Retinal pigment epithelial cell (primary cell): ENCODE measurements around the gene HSPA12A.

Source experiments
- DNase-seq: peaks from one replicate; pipeline ENCODE4 v3.0.0-alpha.2; 2010; ENCODE audit warnings: low read depth
- H3K4me3 ChIP-seq: 2 replicates; pipeline ENCODE4 v1.5.1; 2011; ENCODE audit warnings: mild to moderate bottlenecking, low read length, control low read depth, moderate library complexity
- TF ChIP-seq, protein P1 (sequence below): conservative IDR thresholded peaks from 2 replicates; pipeline ENCODE4 v1.5.1; 2011; ENCODE audit warnings: low read depth, low read length, control low read depth, inconsistent platforms

HSPA12A gene

DNA sequence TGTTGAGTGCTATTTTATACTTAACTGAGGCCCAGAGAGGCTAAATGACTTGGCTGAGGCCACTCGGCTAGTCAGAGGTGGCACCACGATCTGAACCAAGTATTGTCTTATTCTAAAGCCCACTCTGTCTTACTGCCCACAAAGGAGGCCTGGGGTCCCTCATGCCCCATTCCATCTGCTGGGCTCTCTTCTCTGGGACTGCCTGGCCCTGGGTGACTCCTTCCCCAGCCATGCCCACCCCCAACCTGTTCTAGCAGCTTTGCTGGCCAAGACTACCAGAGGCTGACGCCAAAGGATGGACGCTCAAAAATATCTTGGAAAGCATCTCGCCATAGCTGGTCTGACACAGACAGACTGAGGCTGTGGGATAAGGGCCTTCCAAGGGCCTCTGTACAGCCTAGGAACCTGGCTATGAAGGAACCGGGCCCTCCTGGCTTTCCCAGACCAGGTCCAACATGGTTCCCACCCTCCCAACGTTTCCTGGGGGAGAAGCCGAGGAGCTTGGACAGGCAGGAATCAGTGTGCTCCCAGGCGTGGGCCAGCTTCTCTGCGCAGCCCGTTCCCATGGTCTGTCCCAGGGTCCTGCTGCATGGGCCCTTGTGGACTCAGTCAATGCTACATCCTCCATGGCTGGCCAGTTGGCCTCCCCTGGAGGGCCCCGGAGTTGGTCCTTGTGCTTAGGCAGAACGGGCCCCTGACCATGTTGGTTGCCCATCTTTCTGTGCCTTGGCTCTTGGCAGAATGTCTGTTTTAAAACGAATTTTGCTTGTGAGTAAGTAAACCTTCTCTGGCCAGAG lies 11.7 kb downstream of the HSPA12A start:
- no peak overlapping the region for H3K4me3 ChIP-seq
- no peak for DNase-seq
- TF ChIP-seq, protein P1, sequence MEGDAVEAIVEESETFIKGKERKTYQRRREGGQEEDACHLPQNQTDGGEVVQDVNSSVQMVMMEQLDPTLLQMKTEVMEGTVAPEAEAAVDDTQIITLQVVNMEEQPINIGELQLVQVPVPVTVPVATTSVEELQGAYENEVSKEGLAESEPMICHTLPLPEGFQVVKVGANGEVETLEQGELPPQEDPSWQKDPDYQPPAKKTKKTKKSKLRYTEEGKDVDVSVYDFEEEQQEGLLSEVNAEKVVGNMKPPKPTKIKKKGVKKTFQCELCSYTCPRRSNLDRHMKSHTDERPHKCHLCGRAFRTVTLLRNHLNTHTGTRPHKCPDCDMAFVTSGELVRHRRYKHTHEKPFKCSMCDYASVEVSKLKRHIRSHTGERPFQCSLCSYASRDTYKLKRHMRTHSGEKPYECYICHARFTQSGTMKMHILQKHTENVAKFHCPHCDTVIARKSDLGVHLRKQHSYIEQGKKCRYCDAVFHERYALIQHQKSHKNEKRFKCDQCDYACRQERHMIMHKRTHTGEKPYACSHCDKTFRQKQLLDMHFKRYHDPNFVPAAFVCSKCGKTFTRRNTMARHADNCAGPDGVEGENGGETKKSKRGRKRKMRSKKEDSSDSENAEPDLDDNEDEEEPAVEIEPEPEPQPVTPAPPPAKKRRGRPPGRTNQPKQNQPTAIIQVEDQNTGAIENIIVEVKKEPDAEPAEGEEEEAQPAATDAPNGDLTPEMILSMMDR, result no peak

DNA sequence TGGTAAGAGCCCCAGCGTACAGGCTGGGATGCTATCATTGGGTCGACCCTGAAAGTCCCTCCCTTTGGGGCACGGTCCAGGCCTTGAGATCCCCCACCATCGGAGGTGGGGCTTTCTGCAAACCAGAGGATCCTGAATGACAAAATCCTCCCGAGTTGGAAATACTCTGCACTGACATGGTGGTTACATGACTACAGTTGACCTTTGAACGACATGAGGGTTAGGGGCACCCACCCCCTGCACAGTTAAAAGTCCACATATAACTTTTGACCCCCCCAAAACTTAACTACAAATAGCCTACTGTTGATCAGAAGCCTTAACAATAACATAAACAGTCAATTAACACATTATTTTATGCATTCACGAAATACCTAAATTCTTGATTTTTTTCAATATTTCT lies 13.1 kb downstream of the HSPA12A start:
- no peak overlapping the region for H3K4me3 ChIP-seq
- TF ChIP-seq, protein P1, result no peak
- no peak for DNase-seq

DNA sequence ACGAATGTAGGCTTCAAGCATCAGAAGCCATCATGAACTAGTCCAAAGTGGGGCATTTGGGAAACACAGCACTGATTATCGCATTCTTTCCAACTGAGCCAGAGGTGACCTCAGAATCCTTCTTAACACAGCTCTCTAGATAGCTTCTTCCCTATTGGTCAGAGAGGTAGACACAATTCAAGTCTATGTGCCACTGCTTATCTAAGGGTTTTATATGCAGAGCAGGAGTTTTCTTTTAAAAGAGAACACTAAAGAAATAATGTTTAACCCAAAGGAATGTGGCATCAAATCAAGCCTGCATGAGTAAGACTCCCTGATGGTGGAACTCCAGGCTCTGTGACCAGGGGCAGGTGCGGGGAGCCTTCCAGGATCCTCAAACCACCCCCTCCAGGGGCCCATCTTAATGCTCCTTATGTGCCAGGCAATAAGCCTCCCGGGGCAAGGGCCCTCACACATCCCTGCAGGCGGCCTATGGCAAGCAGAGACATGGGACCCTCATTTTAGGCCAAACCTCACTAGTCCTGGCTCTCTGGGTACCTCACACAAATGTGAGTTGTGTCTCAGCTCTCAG lies 13.8 kb downstream of the HSPA12A start:
- TF ChIP-seq, protein P1, result no peak
- DNase-seq, result no peak
- no peak overlapping the region for H3K4me3 ChIP-seq

DNA sequence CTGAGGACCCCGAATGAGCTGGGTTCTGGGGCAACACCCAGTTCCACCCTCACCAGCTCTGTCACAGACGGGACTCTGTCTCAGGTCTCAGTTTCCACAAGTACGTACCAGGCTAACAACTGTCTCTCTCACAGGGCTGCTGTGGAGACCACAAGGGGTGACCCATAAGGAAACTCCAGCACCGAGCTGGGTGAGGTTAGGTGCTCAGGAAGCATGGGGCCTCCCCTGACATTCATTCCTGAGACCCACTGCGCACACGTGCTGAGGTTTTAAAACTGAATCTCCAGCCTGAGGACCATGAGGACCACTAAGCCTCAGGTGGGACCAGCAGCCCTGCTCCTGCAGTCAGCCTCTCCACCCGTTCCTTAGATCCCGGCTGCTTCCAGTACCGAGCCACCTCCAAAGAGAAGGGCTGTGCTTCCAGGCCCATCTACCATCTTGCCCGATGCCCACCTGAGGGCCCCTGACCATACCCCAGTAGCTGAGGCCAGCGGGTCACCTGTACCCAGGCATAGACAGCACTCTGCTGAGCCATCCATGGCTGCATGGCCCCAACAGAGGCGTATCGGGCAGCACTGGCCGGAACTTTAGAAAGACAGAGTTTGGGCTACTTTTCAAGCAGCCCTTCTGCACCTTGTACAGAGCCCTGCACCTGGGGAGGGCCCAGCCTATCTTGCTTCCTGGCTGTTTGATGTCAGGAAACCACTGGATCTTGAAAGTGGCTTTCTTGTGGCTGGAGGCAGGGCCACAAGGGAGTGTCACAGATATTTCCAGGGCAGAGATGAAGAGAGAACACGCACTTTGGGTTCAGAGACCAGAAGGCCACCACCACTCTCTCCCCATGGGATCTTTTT lies 18.7 kb downstream of the HSPA12A start:
- TF ChIP-seq, protein P1, result no peak
- H3K4me3 ChIP-seq, result no peak overlapping the region
- no peak for DNase-seq

DNA sequence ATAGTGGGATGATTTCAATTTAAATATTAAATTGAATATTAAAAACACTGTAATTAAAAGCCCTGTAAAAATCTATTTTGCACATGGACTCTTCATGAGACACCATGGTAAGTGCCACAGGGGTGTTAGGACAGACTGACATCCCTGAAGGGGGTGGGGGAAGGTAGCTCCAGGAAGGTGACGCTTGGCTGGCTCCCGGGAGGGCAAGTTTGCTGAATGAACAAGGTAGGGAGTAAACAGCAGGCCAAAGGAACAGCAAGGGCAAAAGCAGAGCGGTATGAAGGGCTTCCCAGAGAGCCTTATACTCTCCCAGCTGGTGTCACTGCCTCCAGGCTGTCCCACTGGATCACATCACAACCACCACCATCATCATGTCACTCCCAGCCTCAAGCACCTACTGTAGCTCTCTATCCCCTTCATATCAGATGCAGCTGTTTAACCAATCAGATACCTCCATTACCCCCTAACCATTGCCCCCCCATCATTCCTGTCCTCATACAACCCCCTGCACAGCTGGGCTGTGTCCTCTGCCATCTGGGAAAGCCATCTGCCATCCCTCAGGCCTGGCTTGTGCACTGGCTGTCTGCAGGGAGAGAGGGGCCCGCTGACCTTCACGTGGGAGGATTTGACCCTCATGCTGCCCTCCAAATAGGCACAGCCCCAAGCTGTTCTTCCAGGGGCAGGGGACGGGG lies 19.5 kb downstream of the HSPA12A start:
- no peak for DNase-seq
- TF ChIP-seq, protein P1, result no peak

DNA sequence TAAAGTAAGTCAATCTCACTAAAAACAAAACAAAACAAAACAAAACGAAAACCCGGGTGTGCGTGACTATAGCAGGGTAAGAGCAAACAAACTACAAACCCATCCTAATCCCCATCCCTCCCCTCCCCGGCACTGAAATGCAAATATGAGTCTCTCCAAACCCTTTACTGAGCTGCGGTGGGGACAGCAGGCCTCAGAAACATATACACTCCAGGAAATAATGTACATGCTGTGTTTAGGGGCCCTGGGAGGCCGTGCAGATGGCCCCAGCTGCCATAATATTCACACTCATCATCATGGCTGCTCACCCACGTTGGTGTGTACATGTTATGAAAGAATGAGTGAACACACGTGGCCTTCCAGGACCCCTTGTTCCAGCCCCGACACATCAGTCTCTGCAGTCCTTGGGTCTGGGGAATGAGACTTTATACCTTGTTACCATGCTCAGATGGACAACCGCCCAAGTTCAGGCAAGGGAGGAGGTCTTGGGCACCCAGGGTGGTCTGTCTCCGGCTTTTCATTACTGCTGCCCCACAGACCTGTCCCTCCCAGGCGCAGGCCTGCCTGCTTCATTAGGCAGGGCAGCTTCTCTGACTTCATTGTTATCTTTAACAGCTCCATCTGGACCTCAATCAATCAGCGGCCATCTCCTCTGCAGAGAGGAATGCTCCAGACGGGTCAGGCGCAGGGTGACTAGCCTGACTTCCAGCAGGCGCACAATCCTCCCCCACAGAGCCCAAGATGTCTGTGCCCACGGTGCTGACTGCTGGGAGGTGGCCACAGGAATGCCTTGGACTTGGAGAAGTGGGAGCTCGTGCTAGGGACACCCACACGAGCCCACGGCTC lies 20.6 kb downstream of the HSPA12A start:
- TF ChIP-seq, protein P1, result no peak
- no peak for DNase-seq
- no peak overlapping the region for H3K4me3 ChIP-seq

More for the DNA sequence above, 19.5 kb downstream of the HSPA12A start:
- H3K4me3 ChIP-seq, result no peak overlapping the region
